ENCODE results near the gene VAMP1.

Gene VAMP1

DNA sequence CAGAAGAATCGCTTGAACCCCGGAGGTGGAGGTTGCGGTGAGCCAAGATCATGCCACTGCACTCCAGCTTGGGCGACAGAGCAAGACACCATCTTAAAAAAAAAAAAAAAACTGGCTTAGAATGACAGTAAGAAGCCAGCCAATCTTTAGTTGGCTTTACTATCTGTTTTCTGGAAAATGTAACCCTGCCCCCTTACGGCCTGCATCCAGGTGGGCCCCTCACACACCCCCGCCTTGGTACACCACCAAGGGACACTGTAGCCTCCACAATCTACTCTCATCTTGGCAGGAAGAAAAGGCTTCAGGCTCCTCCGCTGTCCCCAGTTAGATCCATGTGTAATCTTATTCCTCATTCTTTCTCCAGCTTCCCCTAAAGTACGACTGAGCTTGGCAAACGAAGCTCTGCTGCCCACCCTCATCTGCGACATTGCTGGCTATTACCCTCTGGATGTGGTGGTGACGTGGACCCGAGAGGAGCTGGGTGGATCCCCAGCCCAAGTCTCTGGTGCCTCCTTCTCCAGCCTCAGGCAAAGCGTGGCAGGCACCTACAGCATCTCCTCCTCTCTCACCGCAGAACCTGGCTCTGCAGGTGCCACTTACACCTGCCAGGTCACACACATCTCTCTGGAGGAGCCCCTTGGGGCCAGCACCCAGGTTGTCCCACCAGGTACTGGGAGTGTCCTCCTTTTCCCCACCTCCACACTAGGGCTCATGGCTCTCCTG, 12.0 kb downstream of the VAMP1 start:
- Histone ChIP-seq H3K4me3 (ENCODE audit: low read depth, low read length) (no peak overlapping the region), H3K27ac (ENCODE audit: extremely low read depth, low read depth, low read length) (no peak overlapping the region), H3K36me3 (ENCODE audit: control insufficient read depth in 2 of 2, insufficient read depth in 1 of 2, low read length in 2 of 2) (peaks cover 0 to 44% of the 10 kb centered on the region in 2 experiments; a peak in 1 of 3 replicates), H3K9me3 (ENCODE audit: control insufficient read depth, insufficient read depth, low read depth, low read length) (no peaks in the 10 kb centered on the region), H3K4me1 (ENCODE audit: control insufficient read depth, insufficient read depth, low read length) (no peaks in the 10 kb centered on the region)
- POLR2A ChIA-PET = interaction anchor here (1.4 to 4.3 kb wide), 3 partner anchors 12 to 113 kb away, joined by 4 to 40 read pairs (median 4); partner anchors contain the start of gene VAMP1
- CTCF ChIA-PET = interaction anchor here (0.5 to 1.2 kb wide), 4 partner anchors 35 to 470 kb away, joined by 3 to 5 read pairs (median 3); partner anchors contain the start of gene SCNN1A
- TF ChIP-seq ZNF292 (tag by site-specific recombination; IDR thresholded peaks at IDR 0.05; ENCODE audit: borderline replicate concordance, low read depth) (no peak), TRIM28 (IDR thresholded peaks at IDR 0.05; ENCODE audit: borderline replicate concordance, low read length) (no peak)

DNA sequence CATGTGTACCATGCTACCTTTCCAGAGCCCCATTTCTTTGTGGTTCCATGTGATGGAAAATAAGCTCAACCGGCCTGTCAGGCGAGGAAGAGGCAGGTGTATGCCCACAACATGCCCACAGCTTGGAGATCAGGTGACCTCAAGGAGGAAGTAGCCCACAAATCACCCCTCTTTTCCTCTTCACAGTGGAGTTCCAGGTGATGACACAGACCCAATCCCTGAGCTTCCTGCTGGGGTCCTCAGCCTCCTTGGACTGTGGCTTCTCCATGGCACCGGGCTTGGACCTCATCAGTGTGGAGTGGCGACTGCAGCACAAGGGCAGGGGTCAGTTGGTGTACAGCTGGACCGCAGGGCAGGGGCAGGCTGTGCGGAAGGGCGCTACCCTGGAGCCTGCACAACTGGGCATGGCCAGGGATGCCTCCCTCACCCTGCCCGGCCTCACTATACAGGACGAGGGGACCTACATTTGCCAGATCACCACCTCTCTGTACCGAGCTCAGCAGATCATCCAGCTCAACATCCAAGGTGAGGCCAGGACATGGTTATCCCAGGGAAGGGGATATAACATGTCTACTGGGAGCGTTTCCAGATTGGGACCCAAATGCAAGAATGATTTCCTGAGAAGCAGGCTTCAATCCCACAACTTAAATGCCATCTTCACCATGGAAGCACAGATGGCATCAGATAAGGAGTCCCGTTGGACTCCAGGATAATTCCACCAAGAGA, 13.1 kb downstream of the VAMP1 start:
- no peak overlapping the region for H3K4me3 ChIP-seq (ENCODE audit: low read depth, low read length)
- no peaks in the 10 kb centered on the region for H3K4me1 ChIP-seq (ENCODE audit: control insufficient read depth, insufficient read depth, low read length)
- H3K27ac ChIP-seq (ENCODE audit: extremely low read depth, low read depth, low read length) = no peak overlapping the region
- peaks cover 0 to 33% of the 10 kb centered on the region in 2 experiments; a peak in 1 of 3 replicates for H3K36me3 ChIP-seq (ENCODE audit: control insufficient read depth in 2 of 2, insufficient read depth in 1 of 2, low read length in 2 of 2)
- CTCF ChIA-PET = interaction anchor here (0.7 to 2.8 kb wide), 3 partner anchors 8 to 15 kb away, joined by 3 to 28 read pairs (median 4); no protein-coding TSS in a partner anchor
- TF ChIP-seq KLF8 (tag by site-specific recombination; IDR thresholded peaks at IDR 0.05) (no peak), ZNF623 (tag by site-specific recombination; IDR thresholded peaks at IDR 0.05) (no peak), ZNF266 (tag by site-specific recombination; IDR thresholded peaks at IDR 0.05; ENCODE audit: low read depth) (no peak), ZNF133 (tag by site-specific recombination; IDR thresholded peaks at IDR 0.05) (no peak), SALL2 (tag by site-specific recombination; IDR thresholded peaks at IDR 0.05; ENCODE audit: borderline replicate concordance) (no peak), ZNF24 (tag by site-specific recombination; IDR thresholded peaks at IDR 0.05) (no peak), ZNF132 (tag by site-specific recombination; IDR thresholded peaks at IDR 0.05; ENCODE audit: borderline replicate concordance) (no peak), OSR2 (tag by site-specific recombination; IDR thresholded peaks at IDR 0.05) (no peak), ZNF544 (tag by site-specific recombination; IDR thresholded peaks at IDR 0.05) (no peak), ZFHX2 (tag by site-specific recombination; conservative IDR thresholded peaks at IDR 0.05) (no peak), ZBTB20 (tag by site-specific recombination; IDR thresholded peaks at IDR 0.05) (no peak), ZXDB (tag by site-specific recombination; IDR thresholded peaks at IDR 0.05) (no peak), ZNF114 (tag by site-specific recombination; IDR thresholded peaks at IDR 0.05) (no peak), ZNF16 (tag by site-specific recombination; IDR thresholded peaks at IDR 0.05; ENCODE audit: low read depth) (no peak)
- TF ChIP-seq, protein P1, sequence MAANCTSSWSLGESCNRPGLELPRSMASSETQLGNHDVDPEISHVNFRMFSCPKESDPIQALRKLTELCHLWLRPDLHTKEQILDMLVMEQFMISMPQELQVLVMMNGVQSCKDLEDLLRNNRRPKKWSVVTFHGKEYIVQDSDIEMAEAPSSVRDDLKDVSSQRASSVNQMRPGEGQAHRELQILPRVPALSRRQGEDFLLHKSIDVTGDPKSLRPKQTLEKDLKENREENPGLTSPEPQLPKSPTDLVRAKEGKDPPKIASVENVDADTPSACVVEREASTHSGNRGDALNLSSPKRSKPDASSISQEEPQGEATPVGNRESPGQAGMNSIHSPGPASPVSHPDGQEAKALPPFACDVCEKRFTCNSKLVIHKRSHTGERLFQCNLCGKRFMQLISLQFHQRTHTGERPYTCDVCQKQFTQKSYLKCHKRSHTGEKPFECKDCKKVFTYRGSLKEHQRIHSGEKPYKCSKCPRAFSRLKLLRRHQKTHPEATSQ (tag by site-specific recombination; IDR thresholded peaks at IDR 0.05) = no peak
- TF ChIP-seq, protein P2, sequence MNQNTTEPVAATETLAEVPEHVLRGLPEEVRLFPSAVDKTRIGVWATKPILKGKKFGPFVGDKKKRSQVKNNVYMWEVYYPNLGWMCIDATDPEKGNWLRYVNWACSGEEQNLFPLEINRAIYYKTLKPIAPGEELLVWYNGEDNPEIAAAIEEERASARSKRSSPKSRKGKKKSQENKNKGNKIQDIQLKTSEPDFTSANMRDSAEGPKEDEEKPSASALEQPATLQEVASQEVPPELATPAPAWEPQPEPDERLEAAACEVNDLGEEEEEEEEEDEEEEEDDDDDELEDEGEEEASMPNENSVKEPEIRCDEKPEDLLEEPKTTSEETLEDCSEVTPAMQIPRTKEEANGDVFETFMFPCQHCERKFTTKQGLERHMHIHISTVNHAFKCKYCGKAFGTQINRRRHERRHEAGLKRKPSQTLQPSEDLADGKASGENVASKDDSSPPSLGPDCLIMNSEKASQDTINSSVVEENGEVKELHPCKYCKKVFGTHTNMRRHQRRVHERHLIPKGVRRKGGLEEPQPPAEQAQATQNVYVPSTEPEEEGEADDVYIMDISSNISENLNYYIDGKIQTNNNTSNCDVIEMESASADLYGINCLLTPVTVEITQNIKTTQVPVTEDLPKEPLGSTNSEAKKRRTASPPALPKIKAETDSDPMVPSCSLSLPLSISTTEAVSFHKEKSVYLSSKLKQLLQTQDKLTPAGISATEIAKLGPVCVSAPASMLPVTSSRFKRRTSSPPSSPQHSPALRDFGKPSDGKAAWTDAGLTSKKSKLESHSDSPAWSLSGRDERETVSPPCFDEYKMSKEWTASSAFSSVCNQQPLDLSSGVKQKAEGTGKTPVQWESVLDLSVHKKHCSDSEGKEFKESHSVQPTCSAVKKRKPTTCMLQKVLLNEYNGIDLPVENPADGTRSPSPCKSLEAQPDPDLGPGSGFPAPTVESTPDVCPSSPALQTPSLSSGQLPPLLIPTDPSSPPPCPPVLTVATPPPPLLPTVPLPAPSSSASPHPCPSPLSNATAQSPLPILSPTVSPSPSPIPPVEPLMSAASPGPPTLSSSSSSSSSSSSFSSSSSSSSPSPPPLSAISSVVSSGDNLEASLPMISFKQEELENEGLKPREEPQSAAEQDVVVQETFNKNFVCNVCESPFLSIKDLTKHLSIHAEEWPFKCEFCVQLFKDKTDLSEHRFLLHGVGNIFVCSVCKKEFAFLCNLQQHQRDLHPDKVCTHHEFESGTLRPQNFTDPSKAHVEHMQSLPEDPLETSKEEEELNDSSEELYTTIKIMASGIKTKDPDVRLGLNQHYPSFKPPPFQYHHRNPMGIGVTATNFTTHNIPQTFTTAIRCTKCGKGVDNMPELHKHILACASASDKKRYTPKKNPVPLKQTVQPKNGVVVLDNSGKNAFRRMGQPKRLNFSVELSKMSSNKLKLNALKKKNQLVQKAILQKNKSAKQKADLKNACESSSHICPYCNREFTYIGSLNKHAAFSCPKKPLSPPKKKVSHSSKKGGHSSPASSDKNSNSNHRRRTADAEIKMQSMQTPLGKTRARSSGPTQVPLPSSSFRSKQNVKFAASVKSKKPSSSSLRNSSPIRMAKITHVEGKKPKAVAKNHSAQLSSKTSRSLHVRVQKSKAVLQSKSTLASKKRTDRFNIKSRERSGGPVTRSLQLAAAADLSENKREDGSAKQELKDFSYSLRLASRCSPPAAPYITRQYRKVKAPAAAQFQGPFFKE (tag by site-specific recombination; IDR thresholded peaks at IDR 0.05; ENCODE audit: borderline replicate concordance) = no peak
- TF ChIP-seq, protein P3, sequence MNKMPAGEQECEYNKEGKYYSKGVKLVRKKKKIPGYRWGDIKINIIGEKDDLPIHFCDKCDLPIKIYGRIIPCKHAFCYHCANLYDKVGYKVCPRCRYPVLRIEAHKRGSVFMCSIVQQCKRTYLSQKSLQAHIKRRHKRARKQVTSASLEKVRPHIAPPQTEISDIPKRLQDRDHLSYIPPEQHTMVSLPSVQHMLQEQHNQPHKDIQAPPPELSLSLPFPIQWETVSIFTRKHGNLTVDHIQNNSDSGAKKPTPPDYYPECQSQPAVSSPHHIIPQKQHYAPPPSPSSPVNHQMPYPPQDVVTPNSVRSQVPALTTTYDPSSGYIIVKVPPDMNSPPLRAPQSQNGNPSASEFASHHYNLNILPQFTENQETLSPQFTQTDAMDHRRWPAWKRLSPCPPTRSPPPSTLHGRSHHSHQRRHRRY (tag by site-specific recombination; IDR thresholded peaks at IDR 0.05) = no peak
- POLR2A ChIA-PET = interaction anchor here (0.9 to 1.9 kb wide), 2 partner anchors 9 to 13 kb away, joined by 3 to 8 read pairs; partner anchors contain the start of gene VAMP1
- no peaks in the 10 kb centered on the region for H3K9me3 ChIP-seq (ENCODE audit: control insufficient read depth, insufficient read depth, low read depth, low read length)
